Measurements from ENCODE around the gene RCBTB1. TPM values are rescaled to one million over a fixed set of nuclear protein-coding genes. Genes with fewer than 3 reads are reported as not detected.

RCBTB1 gene
- total RNA-seq, 4 donors from 2014 or later, result 5.6 to 10.7 (median 8.1) TPM

DNA sequence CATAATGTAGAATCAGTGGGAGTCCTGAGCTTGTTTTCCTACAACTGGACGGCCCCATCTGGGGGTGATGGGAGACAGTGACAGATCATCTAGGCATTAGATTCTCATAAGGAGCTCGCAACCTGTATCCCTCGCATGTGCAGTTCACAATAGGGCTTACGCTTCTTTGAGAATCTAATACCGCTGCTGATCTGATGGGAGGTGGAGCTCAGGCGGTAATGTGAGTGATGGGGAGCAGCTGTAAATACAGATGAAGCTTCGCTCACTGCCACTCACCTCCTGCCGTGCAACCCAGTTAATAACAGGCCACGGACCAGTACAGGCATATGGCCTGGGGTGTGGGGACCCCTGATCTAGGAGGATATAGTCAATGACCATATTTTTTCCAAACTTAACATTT, 38.8 kb downstream of the RCBTB1 start:
- no peaks in the 10 kb centered on the region for H3K4me1 ChIP-seq
- peaks cover 0 to 29% (median 0%) of the 10 kb centered on the region in 3 donors for H3K36me3 ChIP-seq
- H3K27me3 ChIP-seq, result no peaks in the 10 kb centered on the region
- no peak overlapping the region for H3K27ac ChIP-seq
- H3K9me3 ChIP-seq, result no peaks in the 10 kb centered on the region
- TF ChIP-seq, protein P1, sequence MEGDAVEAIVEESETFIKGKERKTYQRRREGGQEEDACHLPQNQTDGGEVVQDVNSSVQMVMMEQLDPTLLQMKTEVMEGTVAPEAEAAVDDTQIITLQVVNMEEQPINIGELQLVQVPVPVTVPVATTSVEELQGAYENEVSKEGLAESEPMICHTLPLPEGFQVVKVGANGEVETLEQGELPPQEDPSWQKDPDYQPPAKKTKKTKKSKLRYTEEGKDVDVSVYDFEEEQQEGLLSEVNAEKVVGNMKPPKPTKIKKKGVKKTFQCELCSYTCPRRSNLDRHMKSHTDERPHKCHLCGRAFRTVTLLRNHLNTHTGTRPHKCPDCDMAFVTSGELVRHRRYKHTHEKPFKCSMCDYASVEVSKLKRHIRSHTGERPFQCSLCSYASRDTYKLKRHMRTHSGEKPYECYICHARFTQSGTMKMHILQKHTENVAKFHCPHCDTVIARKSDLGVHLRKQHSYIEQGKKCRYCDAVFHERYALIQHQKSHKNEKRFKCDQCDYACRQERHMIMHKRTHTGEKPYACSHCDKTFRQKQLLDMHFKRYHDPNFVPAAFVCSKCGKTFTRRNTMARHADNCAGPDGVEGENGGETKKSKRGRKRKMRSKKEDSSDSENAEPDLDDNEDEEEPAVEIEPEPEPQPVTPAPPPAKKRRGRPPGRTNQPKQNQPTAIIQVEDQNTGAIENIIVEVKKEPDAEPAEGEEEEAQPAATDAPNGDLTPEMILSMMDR (IDR thresholded peaks at IDR 0.05), result no peak
- TF ChIP-seq POLR2A (IDR thresholded peaks at IDR 0.05), result no peak
- no peak for DNase-seq
- no peak overlapping the region for H3K4me3 ChIP-seq

DNA sequence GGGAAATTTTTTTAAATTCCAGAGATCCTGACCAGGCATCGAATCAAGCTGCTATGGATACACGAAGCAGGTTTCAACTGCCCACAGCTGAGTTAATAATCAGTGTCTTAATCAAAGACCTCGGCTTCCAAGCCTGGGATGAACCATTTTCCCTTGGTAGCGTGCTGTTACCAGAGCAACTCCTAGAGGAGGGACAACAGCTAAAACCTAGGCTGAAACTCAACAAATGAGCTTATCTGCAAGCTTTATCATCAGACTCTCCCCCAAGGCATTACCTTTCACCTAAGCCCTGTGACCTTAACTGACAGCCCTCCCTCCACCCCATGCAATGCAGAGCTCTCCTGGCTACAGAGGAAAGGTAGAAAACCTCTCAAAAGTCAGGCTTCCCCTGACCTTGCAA, 39.7 kb downstream of the RCBTB1 start:
- no peak overlapping the region for H3K4me3 ChIP-seq
- no peak for DNase-seq
- peaks cover 0 to 34% (median 0%) of the 10 kb centered on the region in 3 donors for H3K36me3 ChIP-seq
- TF ChIP-seq POLR2A (IDR thresholded peaks at IDR 0.05), result no peak
- TF ChIP-seq, protein P1 (IDR thresholded peaks at IDR 0.05), result no peak
- H3K4me1 ChIP-seq, result no peaks in the 10 kb centered on the region
- no peaks in the 10 kb centered on the region for H3K27me3 ChIP-seq
- no peak overlapping the region for H3K27ac ChIP-seq
- H3K9me3 ChIP-seq, result no peaks in the 10 kb centered on the region

DNA sequence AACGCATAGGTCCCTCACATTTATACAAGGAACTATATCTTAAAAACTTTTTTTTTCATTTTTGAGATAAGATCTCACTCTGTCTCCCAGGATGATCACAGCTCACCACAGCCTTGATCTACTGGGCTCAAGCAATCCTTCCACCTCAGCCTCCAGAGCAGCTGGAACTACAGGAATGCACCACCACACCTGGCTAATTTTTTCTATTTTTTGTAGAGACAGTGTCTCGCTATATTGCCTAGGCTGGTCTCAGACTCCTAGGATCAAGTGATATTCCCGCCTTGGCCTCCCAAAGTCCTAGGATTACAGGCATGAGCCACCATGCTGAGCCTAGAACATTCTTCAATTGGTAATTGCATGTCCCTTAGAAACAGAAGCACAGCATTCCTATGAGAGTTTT, 41.7 kb downstream of the RCBTB1 start:
- no peaks in the 10 kb centered on the region for H3K9me3 ChIP-seq
- no peak overlapping the region for H3K4me3 ChIP-seq
- DNase-seq, result no peak
- peaks cover 0 to 41% (median 0%) of the 10 kb centered on the region in 3 donors for H3K36me3 ChIP-seq
- H3K27ac ChIP-seq, result no peak overlapping the region
- TF ChIP-seq, protein P1 (IDR thresholded peaks at IDR 0.05), result no peak
- TF ChIP-seq POLR2A (IDR thresholded peaks at IDR 0.05), result no peak
- no peaks in the 10 kb centered on the region for H3K27me3 ChIP-seq
- no peaks in the 10 kb centered on the region for H3K4me1 ChIP-seq

DNA sequence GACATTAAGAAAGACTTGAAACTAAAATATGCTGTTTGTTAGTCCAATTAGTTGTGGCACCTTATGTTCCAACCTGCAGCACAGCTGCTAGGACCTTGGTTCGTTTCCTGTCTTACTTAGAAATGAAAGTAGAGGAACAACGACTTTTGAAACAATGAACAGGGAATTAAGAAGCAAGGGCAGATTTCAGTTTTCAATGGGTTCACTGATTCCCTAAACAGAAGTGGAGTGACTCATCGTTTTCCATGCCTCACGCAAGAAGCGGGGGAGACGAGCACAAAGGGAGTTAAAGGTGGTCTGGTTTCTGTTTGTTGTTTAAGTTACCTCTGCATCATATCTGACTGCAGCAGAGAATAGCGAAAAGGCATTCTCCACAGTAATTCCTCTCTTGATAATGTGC, 44.8 kb downstream of the RCBTB1 start:
- TF ChIP-seq, protein P1 (IDR thresholded peaks at IDR 0.05), result no peak
- no peak for TF ChIP-seq POLR2A (IDR thresholded peaks at IDR 0.05)

DNA sequence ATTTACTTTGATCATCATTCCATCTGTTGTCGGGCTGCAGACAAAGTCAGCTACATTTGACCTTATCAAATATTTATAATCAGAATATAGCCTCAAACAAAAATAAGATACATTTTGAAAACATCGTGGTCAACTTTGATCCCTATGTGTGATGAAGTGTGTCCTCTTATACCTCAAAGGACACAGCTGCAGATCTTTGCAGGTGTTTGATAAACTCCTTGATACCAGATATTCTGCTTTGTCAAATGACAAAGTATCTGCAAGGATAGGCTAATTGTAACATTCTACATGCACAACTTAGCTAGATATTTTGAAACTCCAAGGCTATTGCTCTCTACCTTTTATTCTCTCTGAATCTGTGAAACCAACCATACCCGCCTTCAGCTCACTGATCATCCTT, 45.6 kb downstream of the RCBTB1 start:
- H3K27ac ChIP-seq, result no peak overlapping the region
- H3K27me3 ChIP-seq, result no peaks in the 10 kb centered on the region
- H3K9me3 ChIP-seq, result no peaks in the 10 kb centered on the region
- no peak for DNase-seq
- no peak overlapping the region for H3K4me3 ChIP-seq
- H3K36me3 ChIP-seq, result peaks cover 0 to 21% (median 0%) of the 10 kb centered on the region in 3 donors
- H3K4me1 ChIP-seq, result no peaks in the 10 kb centered on the region
- TF ChIP-seq POLR2A (IDR thresholded peaks at IDR 0.05), result no peak
- TF ChIP-seq, protein P1 (IDR thresholded peaks at IDR 0.05), result no peak

More for the DNA sequence above, 44.8 kb downstream of the RCBTB1 start:
- Histone ChIP-seq H3K4me1 (no peaks in the 10 kb centered on the region), H3K27me3 (no peaks in the 10 kb centered on the region), H3K4me3 (peak overlapping the region in 1 of 4 donors; percentile 8), H3K36me3 (peaks cover 0 to 26% (median 0%) of the 10 kb centered on the region in 3 donors), H3K9me3 (no peaks in the 10 kb centered on the region), H3K27ac (no peak overlapping the region)
- no peak for DNase-seq

DNA sequence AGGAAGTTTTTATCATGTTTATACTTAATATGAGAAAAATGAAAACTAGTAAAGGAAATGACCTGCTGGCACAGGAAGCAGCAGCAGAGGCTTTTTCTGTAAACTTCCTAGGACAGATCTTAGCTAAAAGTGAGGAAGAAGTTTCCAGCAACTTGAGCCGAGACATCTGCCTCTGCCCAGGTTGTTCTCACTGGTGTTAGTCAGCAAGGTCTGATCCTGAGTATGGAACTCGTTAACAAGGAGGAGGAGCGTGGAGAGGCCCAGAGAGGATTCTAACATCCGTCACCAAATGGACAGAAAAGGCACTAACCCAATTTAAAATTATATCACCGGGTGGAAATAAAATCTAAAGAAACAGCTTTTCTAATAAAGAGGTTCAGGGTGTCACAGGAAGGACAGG, 46.0 kb downstream of the RCBTB1 start:
- no peak overlapping the region for H3K4me3 ChIP-seq
- DNase-seq, result no peak
- no peaks in the 10 kb centered on the region for H3K27me3 ChIP-seq
- no peak overlapping the region for H3K27ac ChIP-seq
- H3K9me3 ChIP-seq, result no peaks in the 10 kb centered on the region
- H3K36me3 ChIP-seq, result peaks cover 0 to 19% (median 0%) of the 10 kb centered on the region in 3 donors
- no peak for TF ChIP-seq POLR2A (IDR thresholded peaks at IDR 0.05)
- TF ChIP-seq, protein P1 (IDR thresholded peaks at IDR 0.05), result no peak
- H3K4me1 ChIP-seq, result no peaks in the 10 kb centered on the region
